ENCODE results near the gene INPP5F.

DNA sequence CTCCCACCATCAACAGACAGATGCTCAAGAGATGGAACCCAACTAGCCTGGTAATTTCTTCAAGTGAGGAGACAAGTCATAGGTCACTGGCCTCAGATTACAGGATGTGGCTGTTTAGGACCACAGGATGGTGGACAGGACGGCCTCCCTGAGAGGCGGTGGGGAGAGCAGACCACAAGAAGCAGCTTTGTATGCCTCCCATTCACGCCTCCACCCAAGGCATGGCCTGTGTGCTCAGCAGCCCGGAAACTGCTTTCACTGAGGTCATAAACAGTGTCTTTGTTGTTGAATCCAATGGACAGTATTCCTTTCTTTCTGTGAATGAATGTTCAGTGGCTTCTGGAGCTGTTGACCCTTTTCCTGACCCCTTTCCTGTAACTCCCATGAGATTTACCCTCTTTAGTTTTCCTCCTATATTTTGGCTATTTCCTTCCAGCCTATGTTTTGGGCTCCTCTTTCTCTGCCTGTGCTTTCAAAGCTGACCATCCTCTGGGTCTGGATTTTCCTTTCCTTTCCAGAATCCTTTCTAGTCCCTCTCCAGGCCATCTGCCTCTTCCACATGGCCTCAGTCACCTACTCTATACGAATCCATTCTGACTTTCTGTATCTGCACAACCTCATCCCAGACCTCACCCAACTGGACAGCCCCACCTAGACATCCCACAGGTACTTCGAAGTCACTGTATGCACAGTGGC, 32.4 kb upstream of the INPP5F start:
- no peak for TF ChIP-seq POLR2A (IDR thresholded peaks at IDR 0.05; ENCODE audit: low read depth, low read length)
- TF ChIP-seq YY1 (IDR thresholded peaks at IDR 0.05; ENCODE audit: low read depth, low read length): no peak
- no peak for TF ChIP-seq POLR2AphosphoS5 (IDR thresholded peaks at IDR 0.05; ENCODE audit: low read length)
- TF ChIP-seq MYC (IDR thresholded peaks at IDR 0.05; ENCODE audit: insufficient read depth, insufficient read length, insufficient replicate concordance, low read length, severe bottlenecking): no peak
